ENCODE data around the gene TRAK1.

- no peak for TF ChIP-seq POLR2AphosphoS5 (IDR thresholded peaks at IDR 0.05; ENCODE audit: borderline replicate concordance, low read depth, low read length)
- TF ChIP-seq EZH2 (IDR thresholded peaks at IDR 0.05): no peak
- TF ChIP-seq FOXP2 (optimal IDR thresholded peaks at IDR 0.05; ENCODE audit: control extremely low read depth, extremely low read length, insufficient read depth): no peak
Observed at GRCh38 chr3:42149975-42150374, 58.8 kb downstream of the TRAK1 start.
